RWPE2 (cell line): ENCODE results near the gene CNOT1.

Experiments
- ATAC-seq: fragments of 200-7000 bp; cut with Tn5 transposase; 3 replicates; pipeline ENCODE4 v1.9.1; 2021; ENCODE audit warnings: low read depth
- DNase-seq: peaks from one replicate; pipeline ENCODE4 v3.0.0-alpha.2; 2020; ENCODE audit warnings: low spot score
- H3K27ac ChIP-seq: fragments of 450-650 bp; 2 replicates; pipeline ENCODE4 v1.5.1; 2017; ENCODE audit warnings: mild to moderate bottlenecking; ENCODE audit not compliant: poor library complexity, severe bottlenecking
- H3K27me3 ChIP-seq: fragments of 250-450 bp; sonication (Bioruptor Pico); 2 replicates; pipeline ENCODE4 v1.5.1; 2021; ENCODE audit warnings: mild to moderate bottlenecking, moderate library complexity; ENCODE audit not compliant: insufficient read depth, poor library complexity, severe bottlenecking
- H3K36me3 ChIP-seq: fragments of 250-450 bp; sonication (Bioruptor Pico); 2 replicates; pipeline ENCODE4 v1.5.1; 2020; ENCODE audit warnings: low read depth, mild to moderate bottlenecking, moderate library complexity
- H3K4me1 ChIP-seq: fragments of 250-450 bp; sonication (Bioruptor Pico); 2 replicates; pipeline ENCODE4 v1.5.1; 2021; ENCODE audit warnings: mild to moderate bottlenecking, moderate library complexity; ENCODE audit not compliant: insufficient read depth, poor library complexity, severe bottlenecking
- H3K4me3 ChIP-seq: fragments of 250-450 bp; sonication (Bioruptor Pico); 2 replicates; pipeline ENCODE4 v1.5.1; 2021; ENCODE audit warnings: mild to moderate bottlenecking, moderate library complexity; ENCODE audit not compliant: severe bottlenecking
- H3K9me3 ChIP-seq: fragments of 250-450 bp; sonication (Bioruptor Pico); 2 replicates; pipeline ENCODE4 v1.5.1; 2021; ENCODE audit warnings: mild to moderate bottlenecking, moderate library complexity; ENCODE audit not compliant: severe bottlenecking
- CTCF ChIP-seq: fragments of 450-650 bp; IDR thresholded peaks from one replicate; pipeline ENCODE4 v1.5.1; 2017; ENCODE audit warnings: mild to moderate bottlenecking, moderate library complexity; ENCODE audit not compliant: poor library complexity, severe bottlenecking

CNOT1 gene

GRCh38 chr16:58656899-58657298 lies 27.3 kb upstream of the CNOT1 start:
- Histone ChIP-seq H3K27me3 (no peaks in the 10 kb centered on the region), H3K36me3 (no peaks in the 10 kb centered on the region), H3K27ac (no peak overlapping the region), H3K4me1 (no peaks in the 10 kb centered on the region), H3K9me3 (no peaks in the 10 kb centered on the region), H3K4me3 (no peak overlapping the region)
- DNase-seq: no peak
- no peak for ATAC-seq
- no peak for TF ChIP-seq CTCF

GRCh38 chr16:58655215-58655596 lies 25.6 kb upstream of the CNOT1 start:
- no peak overlapping the region for H3K27ac ChIP-seq
- peaks cover 4% of the 10 kb centered on the region for H3K4me1 ChIP-seq
- ATAC-seq: no peak
- H3K36me3 ChIP-seq: no peaks in the 10 kb centered on the region
- H3K4me3 ChIP-seq: no peak overlapping the region
- TF ChIP-seq CTCF: no peak
- H3K9me3 ChIP-seq: no peaks in the 10 kb centered on the region
- no peak for DNase-seq
- no peaks in the 10 kb centered on the region for H3K27me3 ChIP-seq

GRCh38 chr16:58654560-58655214 lies 25.1 kb upstream of the CNOT1 start:
- no peak for DNase-seq
- H3K4me1 ChIP-seq: peaks cover 4% of the 10 kb centered on the region
- H3K9me3 ChIP-seq: no peaks in the 10 kb centered on the region
- ATAC-seq: no peak
- H3K4me3 ChIP-seq: no peak overlapping the region
- H3K27me3 ChIP-seq: no peaks in the 10 kb centered on the region
- no peak overlapping the region for H3K27ac ChIP-seq
- no peaks in the 10 kb centered on the region for H3K36me3 ChIP-seq
- TF ChIP-seq CTCF: no peak

GRCh38 chr16:58652741-58653140 lies 23.1 kb upstream of the CNOT1 start:
- peaks cover 4% of the 10 kb centered on the region for H3K4me1 ChIP-seq
- no peaks in the 10 kb centered on the region for H3K36me3 ChIP-seq
- TF ChIP-seq CTCF: no peak
- no peak overlapping the region for H3K4me3 ChIP-seq
- H3K27me3 ChIP-seq: no peaks in the 10 kb centered on the region
- H3K9me3 ChIP-seq: no peaks in the 10 kb centered on the region
- no peak; the same call in 2 of the 3 replicates for ATAC-seq
- H3K27ac ChIP-seq: no peak overlapping the region
- DNase-seq: no peak

- H3K27me3 ChIP-seq: no peaks in the 10 kb centered on the region
- no peak for TF ChIP-seq CTCF
- H3K9me3 ChIP-seq: no peaks in the 10 kb centered on the region
- no peak overlapping the region for H3K4me3 ChIP-seq
- no peak overlapping the region for H3K27ac ChIP-seq
- no peaks in the 10 kb centered on the region for H3K36me3 ChIP-seq
- peaks cover 4% of the 10 kb centered on the region for H3K4me1 ChIP-seq
- no peak for DNase-seq
- no peak for ATAC-seq
Observed at GRCh38 chr16:58651965-58652348, 22.3 kb upstream of the CNOT1 start.
